ENCODE data around the gene COA6.

COA6 gene

GRCh38 chr1:234373064-234373958, at the start of gene COA6:
Gene COA6, plus strand, starts transcription at chr1:234373456. Its CDS starts 11 bp downstream, at chr1:234373467.
- DNase-seq (ENCODE audit: low read depth) = peak; percentile 85

GRCh38 chr1:234324821-234325220, 48.4 kb upstream of the COA6 start:
- DNase-seq (ENCODE audit: low read depth) = no peak

- no peak for DNase-seq (ENCODE audit: low read depth)
Measured at GRCh38 chr1:234325878-234326496, 47.3 kb upstream of the COA6 start.

GRCh38 chr1:234326497-234327366, 46.5 kb upstream of the COA6 start:
- peak; percentile 44 for DNase-seq (ENCODE audit: low read depth)

GRCh38 chr1:234327577-234328164, 45.6 kb upstream of the COA6 start:
- no peak for DNase-seq (ENCODE audit: low read depth)

- no peak for DNase-seq (ENCODE audit: low read depth)
Measured at GRCh38 chr1:234330843-234331215, 42.4 kb upstream of the COA6 start.

GRCh38 chr1:234331507-234331906, 41.7 kb upstream of the COA6 start:
- DNase-seq (ENCODE audit: low read depth) = no peak

GRCh38 chr1:234336359-234336758, 36.9 kb upstream of the COA6 start:
- no peak for DNase-seq (ENCODE audit: low read depth)

- no peak for DNase-seq (ENCODE audit: low read depth)
Measured at GRCh38 chr1:234337233-234337632, 36.0 kb upstream of the COA6 start.

GRCh38 chr1:234340528-234340927, 32.7 kb upstream of the COA6 start:
- no peak for DNase-seq (ENCODE audit: low read depth)

- no peak for DNase-seq (ENCODE audit: low read depth)
Measured at GRCh38 chr1:234342774-234343173, 30.5 kb upstream of the COA6 start.

GRCh38 chr1:234345237-234345636, 28.0 kb upstream of the COA6 start:
- no peak for DNase-seq (ENCODE audit: low read depth)

- no peak for DNase-seq (ENCODE audit: low read depth)
Measured at GRCh38 chr1:234348964-234349363, 24.3 kb upstream of the COA6 start.

- DNase-seq (ENCODE audit: low read depth) = no peak
Measured at GRCh38 chr1:234355782-234356510, 17.3 kb upstream of the COA6 start.

GRCh38 chr1:234356615-234357269, 16.5 kb upstream of the COA6 start:
- DNase-seq (ENCODE audit: low read depth) = peak; percentile 28

GRCh38 chr1:234357831-234358230, 15.4 kb upstream of the COA6 start:
- no peak for DNase-seq (ENCODE audit: low read depth)

- no peak for DNase-seq (ENCODE audit: low read depth)
Measured at GRCh38 chr1:234361102-234361603, 12.1 kb upstream of the COA6 start.

GRCh38 chr1:234362558-234362957, 10.7 kb upstream of the COA6 start:
- no peak for DNase-seq (ENCODE audit: low read depth)

GRCh38 chr1:234368320-234369032, 4.8 kb upstream of the COA6 start:
- DNase-seq (ENCODE audit: low read depth) = peak; percentile 6

GRCh38 chr1:234369033-234369430, 4.2 kb upstream of the COA6 start:
- no peak for DNase-seq (ENCODE audit: low read depth)

Measured in activated T-helper 9 cell treated with anti-CD3 and anti-CD28 coated beads, Interleukin-2, amount 50 U/mL, for 16 hours (primary cell).